GM21447 (cell line): ENCODE results near the gene FAM184A.
"Not testable (repeated sequence)": the region's sequence is repeated elsewhere in the genome, so short reads cannot be mapped to it uniquely, and the experiment has no call there.

ENCODE experiments used
- ATAC-seq: cut with Tn5 transposase; IDR thresholded peaks from one replicate; pipeline ENCODE4 v1.9.1; 2021; ENCODE audit not compliant: unreplicated experiment

The FAM184A gene

GRCh38 chr6:119078376-119079282, at the start of gene FAM184A:
Gene FAM184A (minus strand): TSS chr6:119078664. CDS start chr6:119078299, 365 bp downstream.
- ATAC-seq: peak; percentile 65

- no peak for ATAC-seq
Observed at GRCh38 chr6:119127627-119128026, 49.2 kb upstream of the FAM184A start.

GRCh38 chr6:119126826-119127225, 48.4 kb upstream of the FAM184A start:
- no peak for ATAC-seq

GRCh38 chr6:119126140-119126539, 47.7 kb upstream of the FAM184A start:
- no peak for ATAC-seq

- ATAC-seq: no peak
Observed at GRCh38 chr6:119125576-119125975, 47.1 kb upstream of the FAM184A start.

GRCh38 chr6:119124079-119124824, 45.8 kb upstream of the FAM184A start:
- ATAC-seq: no peak

GRCh38 chr6:119122336-119122735, 43.9 kb upstream of the FAM184A start:
- no peak for ATAC-seq

GRCh38 chr6:119121367-119121766, 42.9 kb upstream of the FAM184A start:
- ATAC-seq: no peak

- no peak for ATAC-seq
Observed at GRCh38 chr6:119119989-119120388, 41.5 kb upstream of the FAM184A start.

GRCh38 chr6:119119062-119119461, 40.6 kb upstream of the FAM184A start:
- not testable (repeated sequence) for ATAC-seq

GRCh38 chr6:119116712-119117281, 38.3 kb upstream of the FAM184A start:
- ATAC-seq: no peak

GRCh38 chr6:119113961-119114360, 35.5 kb upstream of the FAM184A start:
- ATAC-seq: no peak

GRCh38 chr6:119112812-119113530, 34.5 kb upstream of the FAM184A start:
- ATAC-seq: no peak

- ATAC-seq: peak; percentile 89
Observed at GRCh38 chr6:119110601-119111548, 32.4 kb upstream of the FAM184A start.

- no peak for ATAC-seq
Observed at GRCh38 chr6:119109654-119110325, 31.3 kb upstream of the FAM184A start.

GRCh38 chr6:119108076-119108475, 29.6 kb upstream of the FAM184A start:
- no peak for ATAC-seq

GRCh38 chr6:119105282-119105681, 26.8 kb upstream of the FAM184A start:
- no peak for ATAC-seq

- no peak for ATAC-seq
Observed at GRCh38 chr6:119102901-119103300, 24.4 kb upstream of the FAM184A start.

- ATAC-seq: no peak
Observed at GRCh38 chr6:119100115-119100514, 21.7 kb upstream of the FAM184A start.
